NT2/D1 (cell line): ENCODE measurements around the gene FMN1.

ENCODE experiments used
- YY1 ChIP-seq: IDR thresholded peaks from 2 replicates; pipeline ENCODE4 v1.6.1; 2011; ENCODE audit not compliant: insufficient read length, insufficient read depth
- ZNF274 ChIP-seq: IDR thresholded peaks from 2 replicates; pipeline ENCODE4 v1.6.1; 2011; ENCODE audit warnings: mild to moderate bottlenecking, low read depth, low read length

- TF ChIP-seq YY1 (no peak), ZNF274 (no peak)
Observed at GRCh38 chr15:32825219-32825618, 369.3 kb downstream of the FMN1 start.
